K562 (cell line): ENCODE data around the gene SORCS2. TPM values are rescaled to one million over a fixed set of nuclear protein-coding genes. Genes with fewer than 3 reads are reported as not detected.

Experiments used
- ATAC-seq: fragments of 200-7000 bp; cut with Tn5 transposase; 3 replicates; pipeline ENCODE4 v1.9.1; 2020; ENCODE audit warnings: moderate library complexity
- BruUV-seq: library from RNA; stranded (reverse); fragments of 400-500 nt; replicated peaks from 2 replicates; lab custom pipeline; 2021; lab: Mats Ljungman, UMichigan
- CTCF ChIA-PET: fragments of 300-600 bp; formaldehyde crosslinking; extraction: SDS; loops from one replicate; lab custom pipeline; 2021; ENCODE audit warnings: low intra/inter-chr PET ratio; lab: Yijun Ruan, JAX
- POLR2A ChIA-PET: fragments of 300-600, 350-650 bp; sonication (Branson Sonifier 250); formaldehyde crosslinking; extraction: SDS; loops from one replicate; lab custom pipeline; 2021; ENCODE audit warnings: antibody characterized with exemption, inconsistent platforms; lab: Yijun Ruan, JAX
- DNase-seq, 4 experiments: peaks; one replicate each; pipeline versions ENCODE4 v3.0.0 to v3.0.0-alpha.2; 2011 to 2018; ENCODE audit warnings: low spot score in 3 of 4, mixed read lengths in 3 of 4; ENCODE audit errors: extremely low read depth in 1 of 4
- FAIRE-seq: peaks from 2 replicates; lab custom pipeline; 2011; peaks lifted over from hg19 to GRCh38; lab: Jason Lieb, UNC
- H2AFZ ChIP-seq: 2 replicates; pipeline ENCODE4 v1.6.0; 2011; ENCODE audit warnings: low read depth, low read length, control low read depth, inconsistent platforms
- H3K27ac ChIP-seq: fragments of 200-600 bp; 3 replicates; pipeline ENCODE4 v1.8.0; 2011; ENCODE audit warnings: low read depth, mild to moderate bottlenecking, control low read depth, inconsistent platforms, low read length, moderate library complexity, mixed read lengths; ENCODE audit errors: extremely low read depth
- H3K27me3 ChIP-seq, 2 experiments: fragments of 300-600 bp in 1 of 2; 2 replicates in 1 of 2; 3 replicates in 1 of 2; pipeline versions ENCODE4 v1.6.0 to v1.8.0; 2011; ENCODE audit warnings: inconsistent platforms in 2 of 2, low read length in 2 of 2, mild to moderate bottlenecking in 1 of 2, mixed read lengths in 1 of 2, moderate library complexity in 1 of 2; ENCODE audit not compliant: control insufficient read depth in 2 of 2, insufficient read depth in 2 of 2
- H3K36me3 ChIP-seq: fragments of 300-600 bp; 3 replicates; pipeline ENCODE4 v1.8.0; 2011; ENCODE audit warnings: mild to moderate bottlenecking, low read length, inconsistent platforms; ENCODE audit not compliant: control insufficient read depth, insufficient read depth
- H3K4me1 ChIP-seq, 2 experiments: fragments of 200-600 bp in 1 of 2; replicated peaks in 1 of 2; 2 replicates in 1 of 2; 3 replicates in 1 of 2; pipeline versions ENCODE4 v1.5.1 to v1.8.0; 2011; ENCODE audit warnings: inconsistent platforms in 2 of 2, low read length in 2 of 2, mild to moderate bottlenecking in 1 of 2, mixed read lengths in 1 of 2, moderate library complexity in 1 of 2; ENCODE audit not compliant: control insufficient read depth in 2 of 2, insufficient read depth in 2 of 2
- H3K4me2 ChIP-seq: 2 replicates; pipeline ENCODE4 v1.6.1; 2011; ENCODE audit warnings: low read length, control low read depth, inconsistent platforms, mixed read lengths; ENCODE audit not compliant: insufficient read depth
- H3K4me3 ChIP-seq: fragments of 200-600 bp; sonication (generic), shearing (Covaris generic); 2 replicates; pipeline ENCODE4 v1.5.1; 2016; ENCODE audit warnings: control low read depth, inconsistent platforms
- H3K79me2 ChIP-seq: fragments of 200-600 bp; 3 replicates; pipeline ENCODE4 v1.8.0; 2011; ENCODE audit warnings: low read length, inconsistent platforms; ENCODE audit not compliant: control insufficient read depth, insufficient read depth
- H3K9ac ChIP-seq, 2 experiments: 2 replicates each; pipeline versions ENCODE4 v1.6.0 to v1.6.1; 2011; ENCODE audit warnings: low read depth in 2 of 2, low read length in 2 of 2, control low read depth in 1 of 2, inconsistent platforms in 1 of 2, mild to moderate bottlenecking in 1 of 2, mixed read lengths in 1 of 2; ENCODE audit not compliant: insufficient read depth in 1 of 2
- H3K9me1 ChIP-seq: one replicate; pipeline ENCODE4 v1.6.0; 2011; ENCODE audit warnings: inconsistent platforms, mild to moderate bottlenecking, low read length, moderate library complexity; ENCODE audit not compliant: control insufficient read depth, insufficient read depth
- H3K9me3 ChIP-seq: replicated peaks from 2 replicates; pipeline ENCODE4 v1.5.1; 2011; ENCODE audit warnings: low read depth, low read length, inconsistent platforms; ENCODE audit not compliant: control insufficient read depth, insufficient read depth
- H4K20me1 ChIP-seq: replicated peaks from 2 replicates; pipeline ENCODE4 v1.6.1; 2011; ENCODE audit warnings: low read length, inconsistent platforms, mixed read lengths; ENCODE audit not compliant: control insufficient read depth, insufficient read depth
- CC2D1A ChIP-seq: fragments of 450-650 bp; IDR thresholded peaks from 2 replicates; pipeline ENCODE4 v1.6.1; 2017; ENCODE audit warnings: mild to moderate bottlenecking
- COPS2 ChIP-seq: fragments of 450-650 bp; conservative IDR thresholded peaks from 2 replicates; pipeline ENCODE4 v1.6.1; 2016; ENCODE audit warnings: mild to moderate bottlenecking, moderate library complexity
- CREM ChIP-seq: IDR thresholded peaks from 2 replicates; pipeline ENCODE4 v1.6.1; 2014; ENCODE audit warnings: antibody characterized with exemption, low read depth
- FOSL1 ChIP-seq: fragments of 200-800 bp; sonication (Bioruptor generic); conservative IDR thresholded peaks from 2 replicates; pipeline ENCODE4 v1.6.1; 2016; ENCODE audit warnings: missing genetic modification characterization, missing compliant biosample characterization
- KAT7 ChIP-seq: sonication (generic); formaldehyde crosslinking; IDR thresholded peaks from 2 replicates; pipeline ENCODE4 v1.8.0; 2022; ENCODE audit warnings: missing genetic modification reagents, mild to moderate bottlenecking, borderline replicate concordance
- MAFG ChIP-seq: fragments of 450-650 bp; conservative IDR thresholded peaks from 2 replicates; pipeline ENCODE4 v1.6.1; 2016; ENCODE audit warnings: missing genetic modification characterization, missing compliant biosample characterization
- MED1 ChIP-seq: sonication (generic); formaldehyde crosslinking; IDR thresholded peaks from 2 replicates; pipeline ENCODE4 v1.8.1; 2023; ENCODE audit warnings: missing genetic modification reagents, borderline replicate concordance
- NR2F6 ChIP-seq: fragments of 450-650 bp; formaldehyde crosslinking; IDR thresholded peaks from 2 replicates; pipeline ENCODE4 v1.4.0; 2020; ENCODE audit warnings: mild to moderate bottlenecking
- SMAD3 ChIP-seq: fragments of 450-650 bp; formaldehyde crosslinking; conservative IDR thresholded peaks from 2 replicates; pipeline ENCODE4 v1.4.0; 2020; ENCODE audit warnings: mild to moderate bottlenecking
- TAF15 ChIP-seq: fragments of 200-400 bp; formaldehyde crosslinking; IDR thresholded peaks from 2 replicates; pipeline ENCODE4 v1.6.1; 2017; ENCODE audit warnings: mild to moderate bottlenecking, low read depth, low read length, moderate library complexity
- TRIM28 ChIP-seq: fragments of 450-650 bp; IDR thresholded peaks from 2 replicates; pipeline ENCODE4 v1.6.1; 2017
- U2AF1 ChIP-seq: fragments of 200-400 bp; formaldehyde crosslinking; optimal IDR thresholded peaks from 2 replicates; pipeline ENCODE3; 2017; ENCODE audit warnings: mild to moderate bottlenecking, low read depth, low read length, moderate library complexity
- ZNF12 ChIP-seq: sonication (generic); formaldehyde crosslinking; IDR thresholded peaks from 2 replicates; pipeline ENCODE4 v1.4.0; 2020; ENCODE audit warnings: mild to moderate bottlenecking, missing genetic modification reagents
- ZNF253 ChIP-seq: fragments of 250-450 bp; sonication (Bioruptor Pico); conservative IDR thresholded peaks from 2 replicates; pipeline ENCODE4 v1.6.1; 2021; ENCODE audit warnings: mild to moderate bottlenecking
- ZNF263 ChIP-seq: sonication (generic); formaldehyde crosslinking; IDR thresholded peaks from 2 replicates; pipeline ENCODE4 v1.8.0; 2022; ENCODE audit warnings: mild to moderate bottlenecking, missing genetic modification reagents, borderline replicate concordance
- ZNF347 ChIP-seq: fragments of 450-650 bp; formaldehyde crosslinking; IDR thresholded peaks from 2 replicates; pipeline ENCODE4 v1.4.0; 2020; ENCODE audit warnings: low read depth, mild to moderate bottlenecking, moderate library complexity
- ZNF586 ChIP-seq: fragments of 450-650 bp; formaldehyde crosslinking; conservative IDR thresholded peaks from 2 replicates; pipeline ENCODE4 v1.4.0; 2020; ENCODE audit warnings: mild to moderate bottlenecking, moderate library complexity
- ZNF778 ChIP-seq: fragments of 450-650 bp; formaldehyde crosslinking; IDR thresholded peaks from 2 replicates; pipeline ENCODE4 v1.4.0; 2020; ENCODE audit warnings: mild to moderate bottlenecking, moderate library complexity
- WGBS: fragments of 100-300 bp; shearing (Covaris generic); methylation state at CpG from one replicate; pipeline ENCODE4 v1.1.6; 2016; ENCODE audit warnings: low coverage, mixed read lengths; ENCODE audit not compliant: insufficient coverage; ENCODE audit errors: missing lambda C conversion rate; 5-methylcytosine and 5-hydroxymethylcytosine counted together
- in situ Hi-C: fragments of 300-500 bp; cut with MboI; formaldehyde crosslinking; loops from 4 replicates; pipeline ENCODE4 v1.15.0; 2018; ENCODE audit warnings: inconsistent platforms, mixed read lengths
- intact Hi-C: fragments of 100-400 bp; cut with micrococcal nuclease; formaldehyde crosslinking; loops from 2 replicates; pipeline ENCODE4 v1.14.2; 2022
- polyA plus RNA-seq, 8 experiments: library from polyadenylated mRNA; depleted of rRNA in 4 of 8; stranded (reverse) in 5 of 8; unstranded in 3 of 8; fragments of >200 nt; fragmentation: Nextera tagmentation in 2 of 8; fragmentation: Illumina TruSeq in 1 of 8; extraction: Ambion mirVana in 2 of 8; extraction: Trizol in 1 of 8; gene quantifications; 2 replicates each; pipeline versions ENCODE4 v1.2.1 to v1.2.3, GENCODE V29; 2011 to 2014; ENCODE audit warnings: inconsistent platforms in 1 of 8, missing spikeins in 1 of 8
- total RNA-seq, 7 experiments: library from RNA; depleted of rRNA in 6 of 7; stranded (reverse); fragments of >200 nt in 6 of 7; fragmentation: Illumina TruSeq in 2 of 7; extraction: Trizol in 2 of 7; gene quantifications; 2 replicates each; pipeline versions ENCODE4 v1.2.1 to v1.2.3, GENCODE V29; 2011 to 2021; ENCODE audit warnings: low replicate concordance in 1 of 7
- TF ChIP-seq, protein P1 (sequence below): fragments of 450-650 bp; IDR thresholded peaks from 2 replicates; pipeline ENCODE4 v1.6.1; 2016; ENCODE audit warnings: missing biosample characterization, missing genetic modification characterization
- TF ChIP-seq, protein P2 (sequence below): IDR thresholded peaks from 2 replicates; pipeline ENCODE4 v1.6.1; 2011; ENCODE audit not compliant: insufficient read length; ENCODE audit errors: extremely low read depth

Gene SORCS2
- total and polyA plus RNA-seq, 9 of the 15 experiments (the other 6 are each of a cell fraction or from before 2014, with no cell fraction given), result not detected

DNA sequence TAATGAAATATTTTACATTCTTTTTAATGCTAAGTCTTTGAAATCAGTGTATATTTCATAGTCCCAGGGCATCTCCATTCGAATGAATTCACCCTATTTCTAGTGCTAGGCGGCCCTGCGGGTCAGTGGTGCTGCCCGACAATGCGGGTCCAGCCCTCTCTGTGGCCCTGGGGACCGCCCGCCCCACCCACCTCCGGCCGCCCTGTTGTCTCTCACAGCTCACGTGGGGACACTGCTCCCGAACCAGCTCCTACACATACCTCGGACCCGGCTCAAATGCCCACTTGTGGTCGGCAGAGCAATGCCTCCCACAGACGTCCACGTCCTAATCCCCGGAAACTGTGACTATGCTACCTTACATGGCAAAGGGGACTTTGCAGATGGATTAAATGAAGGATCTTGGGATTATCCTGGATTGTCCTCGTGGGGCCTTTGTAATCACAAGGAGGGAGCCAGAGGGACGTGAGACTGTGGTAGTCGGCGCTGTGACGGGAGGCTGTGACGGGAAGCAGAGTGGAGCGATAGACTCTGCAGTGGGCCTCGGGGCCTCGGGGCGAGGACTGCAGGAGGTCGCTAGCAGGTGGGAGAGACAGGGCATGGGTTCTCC lies 334.7 kb downstream of the SORCS2 start:
- Histone ChIP-seq H3K9ac (no peak overlapping the region), H3K9me3 (no peaks in the 10 kb centered on the region), H3K4me1 (peaks cover 0 to 3% of the 10 kb centered on the region in 2 experiments; a peak in 1 of 5 replicates), H3K4me2 (no peak overlapping the region), H4K20me1 (peaks cover 5% of the 10 kb centered on the region; the same call in 1 of the 2 replicates), H3K27me3 (peaks cover 0 to 55% of the 10 kb centered on the region in 2 experiments; a peak in 4 of 5 replicates), H3K79me2 (no peaks in the 10 kb centered on the region), H3K4me3 (no peak overlapping the region), H3K27ac (no peak overlapping the region), H2AFZ (no peak overlapping the region), H3K36me3 (no peaks in the 10 kb centered on the region), H3K9me1 (peaks cover 3% of the 10 kb centered on the region)
- intact Hi-C loops (no loop called here), in situ Hi-C loops (no loop called here)
- ATAC-seq (no peak), DNase-seq (no peak), FAIRE-seq (no peak)
- BruUV-seq, result no TSS peak
- WGBS, result 1% methylated on average over 28 of the region's 28 CpGs
- ChIA-PET CTCF (interaction anchor here (0.6 kb wide), 1 partner anchor 853 kb away, joined by 3 read pairs; a partner anchor contains a TSS), POLR2A (interaction anchor here (0.5 kb wide), 1 partner anchor 27 kb away, joined by 3 read pairs; no protein-coding TSS in a partner anchor)
- TF ChIP-seq NR2F6 (CRISPR knock-in tag) (no peak), TRIM28 (no peak), CREM (no peak), ZNF586 (CRISPR knock-in tag) (no peak), ZNF263 (CRISPR knock-in tag) (no peak), KAT7 (CRISPR knock-in tag) (no peak), CC2D1A (no peak), MAFG (tag) (no peak), U2AF1 (no peak), ZNF778 (CRISPR knock-in tag) (no peak), TAF15 (no peak), FOSL1 (tag) (no peak), COPS2 (no peak), ZNF12 (no peak), ZNF347 (CRISPR knock-in tag) (no peak), SMAD3 (no peak), ZNF253 (CRISPR knock-in tag) (no peak), MED1 (CRISPR knock-in tag) (no peak)
- TF ChIP-seq, protein P1, sequence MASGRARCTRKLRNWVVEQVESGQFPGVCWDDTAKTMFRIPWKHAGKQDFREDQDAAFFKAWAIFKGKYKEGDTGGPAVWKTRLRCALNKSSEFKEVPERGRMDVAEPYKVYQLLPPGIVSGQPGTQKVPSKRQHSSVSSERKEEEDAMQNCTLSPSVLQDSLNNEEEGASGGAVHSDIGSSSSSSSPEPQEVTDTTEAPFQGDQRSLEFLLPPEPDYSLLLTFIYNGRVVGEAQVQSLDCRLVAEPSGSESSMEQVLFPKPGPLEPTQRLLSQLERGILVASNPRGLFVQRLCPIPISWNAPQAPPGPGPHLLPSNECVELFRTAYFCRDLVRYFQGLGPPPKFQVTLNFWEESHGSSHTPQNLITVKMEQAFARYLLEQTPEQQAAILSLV (tag), result no peak
- TF ChIP-seq, protein P2, sequence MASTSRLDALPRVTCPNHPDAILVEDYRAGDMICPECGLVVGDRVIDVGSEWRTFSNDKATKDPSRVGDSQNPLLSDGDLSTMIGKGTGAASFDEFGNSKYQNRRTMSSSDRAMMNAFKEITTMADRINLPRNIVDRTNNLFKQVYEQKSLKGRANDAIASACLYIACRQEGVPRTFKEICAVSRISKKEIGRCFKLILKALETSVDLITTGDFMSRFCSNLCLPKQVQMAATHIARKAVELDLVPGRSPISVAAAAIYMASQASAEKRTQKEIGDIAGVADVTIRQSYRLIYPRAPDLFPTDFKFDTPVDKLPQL, result no peak
